K562 (cell line): ENCODE measurements around the gene TCF3. TPM values are rescaled to one million over a fixed set of nuclear protein-coding genes. Genes with fewer than 3 reads are reported as not detected.
A peak's percentile ranks its signal among the peaks of the same experiment; 100 is the strongest.

Experiments
- ADNP ChIP-seq: fragments of 200-800 bp; sonication (Bioruptor generic); IDR thresholded peaks from 2 replicates; pipeline ENCODE4 v1.6.1; 2016; ENCODE audit warnings: missing genetic modification characterization, missing compliant biosample characterization
- CBFA2T2 ChIP-seq: fragments of 450-650 bp; conservative IDR thresholded peaks from 2 replicates; pipeline ENCODE4 v1.6.1; 2017; ENCODE audit warnings: mild to moderate bottlenecking
- CLOCK ChIP-seq: fragments of 250-450 bp; sonication (Bioruptor Pico); IDR thresholded peaks from 2 replicates; pipeline ENCODE4 v1.4.0; 2020; ENCODE audit warnings: mild to moderate bottlenecking, moderate library complexity, borderline replicate concordance
- HES1 ChIP-seq: fragments of 450-650 bp; IDR thresholded peaks from 2 replicates; pipeline ENCODE4 v1.6.1; 2016; ENCODE audit warnings: low read depth, mild to moderate bottlenecking, moderate library complexity
- HOMEZ ChIP-seq: fragments of 250-450 bp; sonication (Bioruptor Pico); IDR thresholded peaks from 2 replicates; pipeline ENCODE4 v1.4.0; 2020; ENCODE audit warnings: mild to moderate bottlenecking, moderate library complexity
- MAFG ChIP-seq: fragments of 450-650 bp; conservative IDR thresholded peaks from 2 replicates; pipeline ENCODE4 v1.6.1; 2016; ENCODE audit warnings: missing genetic modification characterization, missing compliant biosample characterization
- MEIS2 ChIP-seq: fragments of 450-650 bp; IDR thresholded peaks from 2 replicates; pipeline ENCODE4 v1.6.1; 2014; ENCODE audit warnings: mild to moderate bottlenecking; ENCODE audit not compliant: partially characterized antibody
- NKRF ChIP-seq: fragments of 450-650 bp; IDR thresholded peaks from 2 replicates; pipeline ENCODE4 v1.6.1; 2016; ENCODE audit warnings: borderline replicate concordance
- NR2C1 ChIP-seq, 2 experiments: fragments of 450-650 bp; IDR thresholded peaks; 2 replicates each; pipeline ENCODE4 v1.6.1; 2017; ENCODE audit warnings: mild to moderate bottlenecking in 2 of 2, antibody characterized with exemption in 1 of 2, inconsistent platforms in 1 of 2, missing compliant biosample characterization in 1 of 2, missing genetic modification characterization in 1 of 2
- PHB2 ChIP-seq: fragments of 450-650 bp; IDR thresholded peaks from 2 replicates; pipeline ENCODE4 v1.6.1; 2017; ENCODE audit warnings: low read depth
- POLR2G ChIP-seq: fragments of 200-400 bp; formaldehyde crosslinking; IDR thresholded peaks from 2 replicates; pipeline ENCODE4 v1.6.1; 2017; ENCODE audit warnings: low read depth, mild to moderate bottlenecking, antibody characterized with exemption, low read length, moderate library complexity
- RFX1 ChIP-seq: fragments of 450-650 bp; IDR thresholded peaks from 2 replicates; pipeline ENCODE4 v1.6.1; 2016; ENCODE audit warnings: mild to moderate bottlenecking, moderate library complexity
- SMARCA4 ChIP-seq: fragments of 450-650 bp; IDR thresholded peaks from 2 replicates; pipeline ENCODE4 v1.6.1; 2016
- STAT5A ChIP-seq: IDR thresholded peaks from 2 replicates; pipeline ENCODE4 v1.6.1; 2012; ENCODE audit warnings: low read length, inconsistent platforms, borderline replicate concordance
- TAF7 ChIP-seq: fragments of 450-650 bp; IDR thresholded peaks from 2 replicates; pipeline ENCODE4 v1.6.1; 2016; ENCODE audit warnings: missing genetic modification characterization, missing compliant biosample characterization
- ZBTB12 ChIP-seq: fragments of 250-450 bp; sonication (Bioruptor Pico); IDR thresholded peaks from 2 replicates; pipeline ENCODE4 v1.4.0; 2020
- ZNF165 ChIP-seq: fragments of 250-450 bp; sonication (Bioruptor Pico); IDR thresholded peaks from 2 replicates; pipeline ENCODE4 v1.4.0; 2020; ENCODE audit warnings: borderline replicate concordance
- ZNF436 ChIP-seq: fragments of 250-450, 450-650 bp; sonication (Bioruptor Pico); formaldehyde crosslinking; IDR thresholded peaks from 2 replicates; pipeline ENCODE4 v1.7.0; 2020; ENCODE audit warnings: mild to moderate bottlenecking
- polyA plus RNA-seq, 8 experiments: library from polyadenylated mRNA; depleted of rRNA in 4 of 8; stranded (reverse) in 5 of 8; unstranded in 3 of 8; fragments of >200 nt; fragmentation: Nextera tagmentation in 2 of 8; fragmentation: Illumina TruSeq in 1 of 8; extraction: Ambion mirVana in 2 of 8; extraction: Trizol in 1 of 8; gene quantifications; 2 replicates each; pipeline versions ENCODE4 v1.2.1 to v1.2.3, GENCODE V29; 2011 to 2014; ENCODE audit warnings: inconsistent platforms in 1 of 8, missing spikeins in 1 of 8
- total RNA-seq, 7 experiments: library from RNA; depleted of rRNA in 6 of 7; stranded (reverse); fragments of >200 nt in 6 of 7; fragmentation: Illumina TruSeq in 2 of 7; extraction: Trizol in 2 of 7; gene quantifications; 2 replicates each; pipeline versions ENCODE4 v1.2.1 to v1.2.3, GENCODE V29; 2011 to 2021; ENCODE audit warnings: low replicate concordance in 1 of 7

The TCF3 gene
- total and polyA plus RNA-seq, 9 of the 15 experiments (the other 6 are each of a cell fraction or from before 2014, with no cell fraction given) = 5.6 to 259 (median 84.0) TPM

- peak; percentile 10 for TF ChIP-seq MEIS2
- no peak for TF ChIP-seq ZNF165 (CRISPR knock-in tag)
- TF ChIP-seq CBFA2T2 = no peak
- TF ChIP-seq NR2C1 (IDR thresholded peaks at IDR 0.05) = no peak
- no peak for TF ChIP-seq NR2C1 (tag; IDR thresholded peaks at IDR 0.05)
- no peak for TF ChIP-seq SMARCA4
- no peak for TF ChIP-seq CLOCK (CRISPR knock-in tag)
- TF ChIP-seq HES1 = peak; percentile 72
- TF ChIP-seq STAT5A = no peak
- TF ChIP-seq POLR2G = peak; percentile 95
- TF ChIP-seq RFX1 = no peak
- no peak for TF ChIP-seq PHB2
- TF ChIP-seq TAF7 = peak; percentile 85
- no peak for TF ChIP-seq ZNF436 (CRISPR knock-in tag)
- TF ChIP-seq MAFG = no peak
- peak; percentile 99 for TF ChIP-seq ZBTB12 (CRISPR knock-in tag)
- peak; percentile 97; the same call in 1 of the 2 replicates for TF ChIP-seq ADNP (tag)
- no peak for TF ChIP-seq HOMEZ (CRISPR knock-in tag)
- no peak for TF ChIP-seq NKRF
Measured at GRCh38 chr19:1652471-1653299, at the start of gene TCF3 (continued).
